A549 (cell line): ENCODE measurements around the gene G6PC2. TPM values are rescaled to one million over a fixed set of nuclear protein-coding genes. Genes with fewer than 3 reads are reported as not detected.

ENCODE experiments used
- ATAC-seq, 2 experiments: fragments of 200-7000 bp in 1 of 2; fragments of >200 bp in 1 of 2; cut with Nextera tagmentation in 1 of 2; cut with Tn5 transposase in 1 of 2; 3 replicates each; pipeline versions ENCODE4 v1.8.0 to v1.9.1; 2018 to 2020; ENCODE audit warnings: mild to moderate bottlenecking in 1 of 2, moderate library complexity in 1 of 2
- CTCF ChIA-PET: fragments of 300-600 bp; sonication (Branson Sonifier 250); formaldehyde crosslinking; extraction: SDS; loops from one replicate; lab custom pipeline; 2021; ENCODE audit warnings: antibody characterized with exemption, inconsistent platforms; lab: Yijun Ruan, JAX
- POLR2A ChIA-PET: fragments of 350-600 bp; formaldehyde crosslinking; extraction: SDS; loops from one replicate; lab custom pipeline; 2021; ENCODE audit warnings: antibody characterized with exemption, inconsistent platforms; lab: Yijun Ruan, JAX
- DNase-seq, 2 experiments: peaks; one replicate each; pipeline versions ENCODE4 v3.0.0 to v3.0.0-alpha.2; 2011 to 2016; ENCODE audit warnings: low read depth in 1 of 2, low spot score in 1 of 2
- FAIRE-seq: peaks from 2 replicates; lab custom pipeline; 2011; peaks lifted over from hg19 to GRCh38; lab: Jason Lieb, UNC
- H3K27ac ChIP-seq, 2 experiments: fragments of >200 bp; sonication (Bioruptor Twin); formaldehyde crosslinking; 3 replicates each; pipeline ENCODE4 v1.5.1; 2016 to 2017
- H3K4me1 ChIP-seq: fragments of >200 bp; sonication (Bioruptor Twin); formaldehyde crosslinking; 3 replicates; pipeline ENCODE4 v1.6.1; 2016
- H3K4me2 ChIP-seq: fragments of >200 bp; sonication (Bioruptor Twin); formaldehyde crosslinking; 3 replicates; pipeline ENCODE4 v1.6.1; 2016
- H3K4me3 ChIP-seq: fragments of >200 bp; sonication (Bioruptor Twin); formaldehyde crosslinking; 3 replicates; pipeline ENCODE4 v1.5.1; 2016
- H3K9me3 ChIP-seq: fragments of >200 bp; sonication (Bioruptor Twin); formaldehyde crosslinking; 3 replicates; pipeline ENCODE4 v1.6.1; 2016
- CBX8 ChIP-seq: fragments of 200-600 bp; sonication (generic); IDR thresholded peaks from 2 replicates; pipeline ENCODE4 v1.6.1; 2016
- ESRRA ChIP-seq: fragments of 150-350 bp; IDR thresholded peaks from 2 replicates; pipeline ENCODE4 v1.6.1; 2014; ENCODE audit warnings: mild to moderate bottlenecking, low read length, borderline replicate concordance
- FOSB ChIP-seq: fragments of 250-450 bp; sonication (Bioruptor Pico); IDR thresholded peaks from 2 replicates; pipeline ENCODE4 v1.5.0; 2020; ENCODE audit warnings: mild to moderate bottlenecking, moderate library complexity
- FOSL2 ChIP-seq, 2 experiments: fragments of 450-650 bp in 1 of 2; fragments of >200 bp in 1 of 2; sonication (Bioruptor Twin) in 1 of 2; formaldehyde crosslinking; IDR thresholded peaks; 2 replicates each; pipeline versions ENCODE4 v1.5.0 to v1.6.1; 2016 to 2020; ENCODE audit warnings: mild to moderate bottlenecking in 1 of 2, moderate library complexity in 1 of 2
- HOXA7 ChIP-seq: fragments of 250-450 bp; sonication (Bioruptor Pico); IDR thresholded peaks from 2 replicates; pipeline ENCODE4 v1.5.0; 2020; ENCODE audit warnings: mild to moderate bottlenecking, moderate library complexity
- HOXB13 ChIP-seq: fragments of 250-450 bp; sonication (Bioruptor Pico); IDR thresholded peaks from 2 replicates; pipeline ENCODE4 v1.5.0; 2020; ENCODE audit warnings: low read depth, mild to moderate bottlenecking, moderate library complexity
- HOXB5 ChIP-seq: fragments of 250-450 bp; sonication (Bioruptor Pico); IDR thresholded peaks from 2 replicates; pipeline ENCODE4 v1.5.0; 2020; ENCODE audit warnings: mild to moderate bottlenecking, moderate library complexity
- MAFK ChIP-seq: fragments of 450-650 bp; IDR thresholded peaks from 2 replicates; pipeline ENCODE4 v1.6.1; 2014; ENCODE audit not compliant: partially characterized antibody
- POLR2AphosphoS2 ChIP-seq: conservative IDR thresholded peaks from 2 replicates; pipeline ENCODE4 v1.6.1; 2012; ENCODE audit warnings: low read length, improper control_type of control experiment, inconsistent platforms
- RARB ChIP-seq: fragments of 250-450 bp; sonication (Bioruptor Pico); IDR thresholded peaks from 2 replicates; pipeline ENCODE4 v1.8.0; 2021; ENCODE audit warnings: mild to moderate bottlenecking, moderate library complexity
- RNF2 ChIP-seq: fragments of 200-600 bp; sonication (generic); IDR thresholded peaks from 2 replicates; pipeline ENCODE4 v1.6.1; 2016; ENCODE audit warnings: low read depth, mild to moderate bottlenecking, antibody characterized with exemption, moderate library complexity, borderline replicate concordance
- TFCP2L1 ChIP-seq: fragments of 250-450 bp; sonication (Bioruptor Pico); IDR thresholded peaks from 2 replicates; pipeline ENCODE4 v1.5.0; 2021; ENCODE audit warnings: mild to moderate bottlenecking
- TP53 ChIP-seq: fragments of 250-450 bp; sonication (Bioruptor Pico); IDR thresholded peaks from 2 replicates; pipeline ENCODE4 v1.5.0; 2021; ENCODE audit warnings: mild to moderate bottlenecking, moderate library complexity
- ZNF302 ChIP-seq: fragments of 250-450 bp; sonication (Bioruptor Pico); IDR thresholded peaks from 2 replicates; pipeline ENCODE4 v1.9.0; 2021; ENCODE audit warnings: inconsistent platforms, mild to moderate bottlenecking, moderate library complexity
- WGBS: methylation state at CpG from one replicate; pipeline ENCODE4 v1.1.6; 2017; ENCODE audit errors: missing lambda C conversion rate; 5-methylcytosine and 5-hydroxymethylcytosine counted together
- polyA plus RNA-seq, 4 experiments: library from polyadenylated mRNA; depleted of rRNA in 3 of 4; stranded (reverse); fragments of >200 nt; fragmentation: RNase III in 1 of 4; extraction: RNeasy Plus Mini Kit Qiagen cat#74134 plus additional on column Dnase treatment in 1 of 4; gene quantifications; 2 replicates in 3 of 4; 3 replicates in 1 of 4; pipeline ENCODE4 v1.2.3, GENCODE V29; 2011 to 2017
- TF ChIP-seq, protein P1 (sequence below): fragments of 150-350 bp; IDR thresholded peaks from 2 replicates; pipeline ENCODE4 v1.6.1; 2014; ENCODE audit warnings: low read depth, mild to moderate bottlenecking, low read length
- TF ChIP-seq, protein P2 (sequence below): IDR thresholded peaks from 2 replicates; pipeline ENCODE4 v1.6.1; 2012
- TF ChIP-seq, protein P3 (sequence below): IDR thresholded peaks from 2 replicates; pipeline ENCODE4 v1.6.1; 2012; ENCODE audit warnings: low read depth, borderline replicate concordance
- TF ChIP-seq, protein P4 (sequence below): fragments of >200 bp; sonication (Bioruptor Twin); formaldehyde crosslinking; IDR thresholded peaks from 2 replicates; pipeline ENCODE4 v1.6.1; 2016
- TF ChIP-seq, protein P5 (sequence below): fragments of >200 bp; sonication (Bioruptor Twin); formaldehyde crosslinking; IDR thresholded peaks from 3 replicates; pipeline ENCODE4 v1.6.1; 2016
- TF ChIP-seq, protein P6 (sequence below): fragments of 200-600 bp; sonication (generic); IDR thresholded peaks from 2 replicates; pipeline ENCODE4 v1.6.1; 2016; ENCODE audit warnings: antibody characterized with exemption, mild to moderate bottlenecking, moderate library complexity

The G6PC2 gene
- polyA plus RNA-seq, 2 of the 4 experiments (the other 2 are of a cell fraction): not detected

DNA sequence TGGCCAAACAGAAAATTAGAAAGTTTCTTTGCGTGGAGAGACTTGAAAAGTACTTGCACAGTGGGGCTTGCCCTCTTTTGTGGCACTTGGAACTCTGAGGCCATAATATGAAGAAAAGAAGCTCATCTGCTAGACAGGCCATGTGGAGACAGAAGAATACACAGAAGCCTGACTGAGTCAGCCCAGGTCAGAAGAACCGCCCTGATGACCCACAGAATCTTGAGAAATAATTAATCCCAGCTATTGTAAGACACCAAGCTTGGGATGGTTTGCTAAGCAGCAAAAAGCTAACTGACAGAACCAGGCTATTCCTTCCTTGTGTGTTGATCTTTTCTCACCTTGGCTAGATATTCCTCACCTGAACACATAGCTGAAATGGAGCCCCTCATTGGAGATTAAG is 33.7 kb downstream of the G6PC2 start:
- FAIRE-seq (no peak), DNase-seq (no peak), ATAC-seq (no peak)
- H3K4me1 ChIP-seq: no peaks in the 10 kb centered on the region
- no peaks in the 10 kb centered on the region for H3K9me3 ChIP-seq
- no peak overlapping the region for H3K27ac ChIP-seq
- POLR2A ChIA-PET: no interaction called here
- TF ChIP-seq RNF2 (no peak), HOXA7 (CRISPR knock-in tag) (no peak), ESRRA (no peak), HOXB5 (no peak), ZNF302 (no peak), POLR2AphosphoS2 (no peak), RARB (CRISPR knock-in tag) (no peak), FOSL2 (IDR thresholded peaks at IDR 0.05) (no peak), FOSL2 (CRISPR knock-in tag; IDR thresholded peaks at IDR 0.05) (no peak), FOSB (CRISPR knock-in tag) (no peak), TFCP2L1 (no peak), HOXB13 (CRISPR knock-in tag) (no peak), CBX8 (no peak), MAFK (no peak), TP53 (CRISPR knock-in tag) (no peak)
- TF ChIP-seq, protein P1, sequence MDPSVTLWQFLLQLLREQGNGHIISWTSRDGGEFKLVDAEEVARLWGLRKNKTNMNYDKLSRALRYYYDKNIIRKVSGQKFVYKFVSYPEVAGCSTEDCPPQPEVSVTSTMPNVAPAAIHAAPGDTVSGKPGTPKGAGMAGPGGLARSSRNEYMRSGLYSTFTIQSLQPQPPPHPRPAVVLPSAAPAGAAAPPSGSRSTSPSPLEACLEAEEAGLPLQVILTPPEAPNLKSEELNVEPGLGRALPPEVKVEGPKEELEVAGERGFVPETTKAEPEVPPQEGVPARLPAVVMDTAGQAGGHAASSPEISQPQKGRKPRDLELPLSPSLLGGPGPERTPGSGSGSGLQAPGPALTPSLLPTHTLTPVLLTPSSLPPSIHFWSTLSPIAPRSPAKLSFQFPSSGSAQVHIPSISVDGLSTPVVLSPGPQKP: no peak
- TF ChIP-seq, protein P2, sequence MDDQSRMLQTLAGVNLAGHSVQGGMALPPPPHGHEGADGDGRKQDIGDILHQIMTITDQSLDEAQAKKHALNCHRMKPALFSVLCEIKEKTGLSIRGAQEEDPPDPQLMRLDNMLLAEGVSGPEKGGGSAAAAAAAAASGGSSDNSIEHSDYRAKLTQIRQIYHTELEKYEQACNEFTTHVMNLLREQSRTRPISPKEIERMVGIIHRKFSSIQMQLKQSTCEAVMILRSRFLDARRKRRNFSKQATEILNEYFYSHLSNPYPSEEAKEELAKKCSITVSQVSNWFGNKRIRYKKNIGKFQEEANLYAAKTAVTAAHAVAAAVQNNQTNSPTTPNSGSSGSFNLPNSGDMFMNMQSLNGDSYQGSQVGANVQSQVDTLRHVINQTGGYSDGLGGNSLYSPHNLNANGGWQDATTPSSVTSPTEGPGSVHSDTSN: no peak
- TF ChIP-seq, protein P3, sequence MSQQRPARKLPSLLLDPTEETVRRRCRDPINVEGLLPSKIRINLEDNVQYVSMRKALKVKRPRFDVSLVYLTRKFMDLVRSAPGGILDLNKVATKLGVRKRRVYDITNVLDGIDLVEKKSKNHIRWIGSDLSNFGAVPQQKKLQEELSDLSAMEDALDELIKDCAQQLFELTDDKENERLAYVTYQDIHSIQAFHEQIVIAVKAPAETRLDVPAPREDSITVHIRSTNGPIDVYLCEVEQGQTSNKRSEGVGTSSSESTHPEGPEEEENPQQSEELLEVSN: no peak
- TF ChIP-seq, protein P4, sequence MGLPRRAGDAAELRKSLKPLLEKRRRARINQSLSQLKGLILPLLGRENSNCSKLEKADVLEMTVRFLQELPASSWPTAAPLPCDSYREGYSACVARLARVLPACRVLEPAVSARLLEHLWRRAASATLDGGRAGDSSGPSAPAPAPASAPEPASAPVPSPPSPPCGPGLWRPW: no peak
- TF ChIP-seq, protein P5, sequence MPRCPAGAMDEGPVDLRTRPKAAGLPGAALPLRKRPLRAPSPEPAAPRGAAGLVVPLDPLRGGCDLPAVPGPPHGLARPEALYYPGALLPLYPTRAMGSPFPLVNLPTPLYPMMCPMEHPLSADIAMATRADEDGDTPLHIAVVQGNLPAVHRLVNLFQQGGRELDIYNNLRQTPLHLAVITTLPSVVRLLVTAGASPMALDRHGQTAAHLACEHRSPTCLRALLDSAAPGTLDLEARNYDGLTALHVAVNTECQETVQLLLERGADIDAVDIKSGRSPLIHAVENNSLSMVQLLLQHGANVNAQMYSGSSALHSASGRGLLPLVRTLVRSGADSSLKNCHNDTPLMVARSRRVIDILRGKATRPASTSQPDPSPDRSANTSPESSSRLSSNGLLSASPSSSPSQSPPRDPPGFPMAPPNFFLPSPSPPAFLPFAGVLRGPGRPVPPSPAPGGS: no peak
- TF ChIP-seq, protein P6, sequence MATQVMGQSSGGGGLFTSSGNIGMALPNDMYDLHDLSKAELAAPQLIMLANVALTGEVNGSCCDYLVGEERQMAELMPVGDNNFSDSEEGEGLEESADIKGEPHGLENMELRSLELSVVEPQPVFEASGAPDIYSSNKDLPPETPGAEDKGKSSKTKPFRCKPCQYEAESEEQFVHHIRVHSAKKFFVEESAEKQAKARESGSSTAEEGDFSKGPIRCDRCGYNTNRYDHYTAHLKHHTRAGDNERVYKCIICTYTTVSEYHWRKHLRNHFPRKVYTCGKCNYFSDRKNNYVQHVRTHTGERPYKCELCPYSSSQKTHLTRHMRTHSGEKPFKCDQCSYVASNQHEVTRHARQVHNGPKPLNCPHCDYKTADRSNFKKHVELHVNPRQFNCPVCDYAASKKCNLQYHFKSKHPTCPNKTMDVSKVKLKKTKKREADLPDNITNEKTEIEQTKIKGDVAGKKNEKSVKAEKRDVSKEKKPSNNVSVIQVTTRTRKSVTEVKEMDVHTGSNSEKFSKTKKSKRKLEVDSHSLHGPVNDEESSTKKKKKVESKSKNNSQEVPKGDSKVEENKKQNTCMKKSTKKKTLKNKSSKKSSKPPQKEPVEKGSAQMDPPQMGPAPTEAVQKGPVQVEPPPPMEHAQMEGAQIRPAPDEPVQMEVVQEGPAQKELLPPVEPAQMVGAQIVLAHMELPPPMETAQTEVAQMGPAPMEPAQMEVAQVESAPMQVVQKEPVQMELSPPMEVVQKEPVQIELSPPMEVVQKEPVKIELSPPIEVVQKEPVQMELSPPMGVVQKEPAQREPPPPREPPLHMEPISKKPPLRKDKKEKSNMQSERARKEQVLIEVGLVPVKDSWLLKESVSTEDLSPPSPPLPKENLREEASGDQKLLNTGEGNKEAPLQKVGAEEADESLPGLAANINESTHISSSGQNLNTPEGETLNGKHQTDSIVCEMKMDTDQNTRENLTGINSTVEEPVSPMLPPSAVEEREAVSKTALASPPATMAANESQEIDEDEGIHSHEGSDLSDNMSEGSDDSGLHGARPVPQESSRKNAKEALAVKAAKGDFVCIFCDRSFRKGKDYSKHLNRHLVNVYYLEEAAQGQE: no peak
- no peak overlapping the region for H3K4me2 ChIP-seq
- no peak overlapping the region for H3K4me3 ChIP-seq
- CTCF ChIA-PET: interaction anchor here (1.4 kb wide), 1 partner anchor 14 kb away, joined by 5 read pairs; no protein-coding TSS in a partner anchor
- 22% methylated on average over 2 of the region's 2 CpGs for WGBS
